T-helper 17 cell (primary cell): ENCODE results near the gene TMEM184A. TPM values are rescaled to one million over a fixed set of nuclear protein-coding genes. Genes with fewer than 3 reads are reported as not detected.

ENCODE experiments used
- ATAC-seq: fragments of 150-1000 bp; cut with Tn5 transposase; 2 replicates; pipeline ENCODE4 v1.10.0; 2021; ENCODE audit warnings: mild to moderate bottlenecking, moderate library complexity
- DNase-seq, 3 donors: peaks; one replicate each; pipeline versions ENCODE4 v3.0.0 to v3.0.0-alpha.2; 2020 to 2021
- H3K9me3 ChIP-seq: one replicate; pipeline ENCODE4 v1.7.0; 2013; ENCODE audit warnings: low read length, mild to moderate bottlenecking; ENCODE audit not compliant: control insufficient read depth, poor library complexity, severe bottlenecking
- H3K27ac Mint-ChIP-seq: one replicate; pipeline ENCODE4 v1.8.0; 2022; ENCODE audit warnings: mild to moderate bottlenecking, moderate library complexity, mixed read lengths
- H3K27me3 Mint-ChIP-seq: one replicate; pipeline ENCODE4 v1.8.0; 2022; ENCODE audit warnings: mixed read lengths
- H3K36me3 Mint-ChIP-seq: one replicate; pipeline ENCODE4 v1.8.0; 2022; ENCODE audit warnings: low read depth, mixed read lengths
- H3K4me1 Mint-ChIP-seq: one replicate; pipeline ENCODE4 v1.8.0; 2022; ENCODE audit warnings: mild to moderate bottlenecking, mixed read lengths
- H3K4me3 Mint-ChIP-seq: one replicate; pipeline ENCODE4 v1.8.0; 2022; ENCODE audit warnings: mild to moderate bottlenecking, moderate library complexity, mixed read lengths
- total RNA-seq, 4 donors: library from RNA in 2 of 4; stranded (reverse) in 2 of 4; gene quantifications; one replicate each; pipeline ENCODE4 v1.2.3 and lab custom pipeline; 2022 to 2026

Gene TMEM184A
- total RNA-seq, 2 donors from 2014 or later, result not detected

DNA sequence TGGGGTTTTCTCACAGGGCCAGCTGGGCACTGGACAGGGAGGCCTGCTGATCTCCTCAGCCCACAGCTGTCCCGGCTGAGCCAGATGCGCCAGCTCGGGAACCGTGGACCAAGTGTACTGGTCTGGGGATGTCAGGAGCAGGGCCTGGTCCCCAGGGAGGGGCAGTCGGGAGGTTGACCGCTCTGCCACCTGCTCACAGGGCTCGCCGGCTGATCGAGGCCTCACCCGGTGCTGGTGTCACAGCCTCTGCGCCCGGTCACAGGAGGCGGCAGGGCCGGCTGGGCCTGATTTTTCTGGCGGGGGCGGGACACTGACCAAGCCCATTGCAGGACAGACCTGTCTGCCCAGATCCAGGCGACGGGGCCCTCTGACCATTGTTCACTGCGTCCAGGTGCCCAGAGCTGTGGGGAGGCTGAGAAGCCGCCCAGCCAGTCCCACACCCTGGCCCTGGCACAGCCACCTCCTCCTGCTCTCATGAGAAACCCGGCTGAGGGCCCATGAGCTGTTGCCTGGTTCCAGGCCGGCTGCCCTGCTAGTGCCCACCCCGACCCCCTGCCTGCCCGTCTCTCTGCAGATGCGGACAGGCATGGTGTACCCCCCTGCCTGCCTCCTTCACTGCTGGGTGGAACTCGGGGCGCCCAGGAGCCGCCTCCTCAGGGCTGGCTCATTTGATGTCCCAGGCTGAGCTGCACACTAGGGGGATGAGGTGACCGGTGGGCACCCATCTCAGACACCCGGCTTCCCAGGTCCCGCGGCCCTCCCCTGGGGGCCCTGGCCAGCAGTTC is 3.0 kb upstream of the TMEM184A start:
- Mint-ChIP-seq H3K36me3 (no peaks in the 10 kb centered on the region), H3K27ac (no peak overlapping the region), H3K27me3 (peaks cover 7% of the 10 kb centered on the region), H3K4me1 (peaks cover 3% of the 10 kb centered on the region), H3K4me3 (no peak overlapping the region)
- ATAC-seq, result no peak
- no peak for DNase-seq
- no peaks in the 10 kb centered on the region for H3K9me3 ChIP-seq

DNA sequence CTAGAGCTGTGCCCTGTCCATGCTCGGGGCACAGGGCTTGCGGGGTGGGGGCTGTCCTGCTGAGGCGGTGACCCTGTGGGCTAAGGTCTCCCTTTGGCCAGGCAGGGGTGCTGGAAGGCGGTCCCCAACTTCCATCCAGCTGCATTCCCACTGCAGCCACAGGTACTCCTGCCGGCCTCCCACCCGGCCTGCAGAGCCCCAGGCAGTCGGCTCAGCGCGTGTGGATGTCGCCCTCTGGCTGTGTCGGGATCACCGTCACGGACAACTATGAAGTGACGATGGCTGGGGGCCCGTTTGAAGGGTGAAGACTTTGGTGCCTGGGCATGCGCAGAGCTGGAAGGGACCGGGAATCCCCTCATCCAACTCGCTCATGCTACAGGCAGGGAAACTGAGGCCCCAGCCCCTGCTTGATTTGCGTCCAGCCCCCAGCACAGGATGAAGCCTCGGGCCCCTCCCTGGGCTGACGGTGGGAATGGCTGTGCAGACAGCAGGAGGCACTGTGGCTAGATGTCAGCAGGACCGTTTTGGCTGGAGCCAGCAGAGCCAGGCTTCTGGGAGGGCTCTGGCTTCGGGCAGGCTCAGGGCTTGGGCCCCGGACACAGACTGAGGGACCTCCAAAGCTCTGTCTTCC is 2.3 kb upstream of the TMEM184A start:
- Mint-ChIP-seq H3K27ac (no peak overlapping the region), H3K27me3 (peaks cover 7% of the 10 kb centered on the region), H3K4me3 (no peak overlapping the region), H3K4me1 (peaks cover 3% of the 10 kb centered on the region), H3K36me3 (no peaks in the 10 kb centered on the region)
- no peak for ATAC-seq
- DNase-seq, result no peak
- H3K9me3 ChIP-seq, result no peaks in the 10 kb centered on the region

DNA sequence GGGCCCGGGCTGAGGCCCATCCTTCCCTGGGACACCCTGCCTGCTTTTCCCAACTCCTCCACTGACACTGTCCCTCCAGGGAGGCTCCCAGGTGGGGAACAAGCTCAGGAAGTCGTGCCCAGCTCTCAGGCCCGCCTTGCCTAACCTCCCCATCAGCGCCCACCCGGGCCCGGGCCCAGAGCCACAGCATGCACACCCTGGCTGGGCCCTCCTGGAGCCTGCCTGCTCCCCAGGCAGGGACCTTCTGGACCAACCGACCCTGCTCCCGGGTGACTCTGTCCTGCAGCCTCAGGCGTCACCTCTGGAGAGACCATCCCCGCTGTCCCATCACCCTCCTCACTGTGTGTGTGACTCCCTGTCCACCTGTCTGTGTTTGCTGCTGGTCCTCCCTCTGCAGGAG is 1.8 kb upstream of the TMEM184A start:
- H3K27ac Mint-ChIP-seq, result no peak overlapping the region
- DNase-seq, result no peak
- peaks cover 3% of the 10 kb centered on the region for H3K4me1 Mint-ChIP-seq
- no peak for ATAC-seq
- H3K9me3 ChIP-seq, result no peaks in the 10 kb centered on the region
- H3K36me3 Mint-ChIP-seq, result no peaks in the 10 kb centered on the region
- H3K27me3 Mint-ChIP-seq, result peaks cover 7% of the 10 kb centered on the region
- H3K4me3 Mint-ChIP-seq, result no peak overlapping the region

DNA sequence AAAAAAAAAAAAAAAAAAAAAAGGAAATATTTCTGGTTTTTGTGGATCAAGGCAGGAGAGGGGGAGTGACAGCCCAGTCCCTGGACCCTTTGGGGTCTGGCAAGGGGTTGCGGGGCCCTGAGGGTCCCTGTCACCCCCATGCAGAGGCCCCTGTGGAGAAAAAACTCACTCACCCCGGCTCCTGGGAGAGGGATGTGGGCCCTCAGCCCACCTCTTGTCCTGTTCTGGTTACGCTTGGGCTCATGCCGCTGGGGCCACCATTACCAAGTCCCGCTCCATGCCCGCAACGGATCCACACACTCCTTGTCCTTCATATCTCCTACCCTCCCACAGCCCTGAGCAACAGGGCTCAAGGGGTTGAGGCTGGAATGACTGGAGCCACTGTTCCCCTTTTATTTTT is 1.0 kb upstream of the TMEM184A start:
- Mint-ChIP-seq H3K4me3 (no peak overlapping the region), H3K4me1 (peaks cover under 1% of the 10 kb centered on the region), H3K36me3 (no peaks in the 10 kb centered on the region), H3K27me3 (peaks cover 3% of the 10 kb centered on the region), H3K27ac (no peak overlapping the region)
- DNase-seq (no peak), ATAC-seq (no peak)
- no peaks in the 10 kb centered on the region for H3K9me3 ChIP-seq

DNA sequence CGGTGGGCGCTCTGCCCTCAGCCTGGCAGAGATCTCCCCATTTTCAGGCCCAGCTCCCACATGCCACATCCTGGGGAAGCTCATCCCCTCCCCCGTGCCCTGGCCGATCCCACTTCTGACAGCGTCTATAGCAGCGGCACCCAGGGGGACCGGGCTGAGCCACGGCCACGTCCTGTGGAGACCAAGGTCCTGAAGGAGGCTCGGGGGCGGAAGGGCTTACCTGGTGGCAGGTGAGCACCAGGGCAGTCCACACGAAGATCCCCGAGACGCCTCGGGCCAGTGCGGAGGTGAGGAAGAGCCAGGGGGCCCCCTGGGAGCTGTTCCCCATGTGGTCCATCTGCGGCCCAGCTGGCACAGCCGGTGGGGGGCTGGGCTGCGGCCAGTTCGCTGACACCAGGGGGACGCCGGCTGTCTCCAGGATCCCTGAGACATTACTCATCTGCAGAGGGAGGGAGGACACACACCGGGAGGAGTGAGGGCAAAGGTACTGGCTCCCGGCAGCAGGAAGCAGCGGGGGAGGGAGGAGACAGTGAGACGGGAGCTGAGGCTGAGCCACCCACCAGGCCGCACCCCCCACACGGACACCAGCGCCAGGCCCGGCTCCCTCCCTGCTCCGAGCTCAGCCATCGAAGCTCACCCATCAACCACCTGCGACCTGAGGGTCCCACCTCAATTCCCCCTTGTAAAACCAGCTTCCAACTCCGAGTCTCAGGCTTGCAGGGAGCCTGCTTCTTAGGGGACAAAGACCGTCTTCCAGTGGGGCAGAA is 776 bp downstream of the TMEM184A start:
- ATAC-seq, result no peak
- Mint-ChIP-seq H3K27me3 (no peaks in the 10 kb centered on the region), H3K36me3 (no peaks in the 10 kb centered on the region), H3K4me1 (no peaks in the 10 kb centered on the region), H3K4me3 (no peak overlapping the region), H3K27ac (no peak overlapping the region)
- no peaks in the 10 kb centered on the region for H3K9me3 ChIP-seq
- DNase-seq, result no peak

DNA sequence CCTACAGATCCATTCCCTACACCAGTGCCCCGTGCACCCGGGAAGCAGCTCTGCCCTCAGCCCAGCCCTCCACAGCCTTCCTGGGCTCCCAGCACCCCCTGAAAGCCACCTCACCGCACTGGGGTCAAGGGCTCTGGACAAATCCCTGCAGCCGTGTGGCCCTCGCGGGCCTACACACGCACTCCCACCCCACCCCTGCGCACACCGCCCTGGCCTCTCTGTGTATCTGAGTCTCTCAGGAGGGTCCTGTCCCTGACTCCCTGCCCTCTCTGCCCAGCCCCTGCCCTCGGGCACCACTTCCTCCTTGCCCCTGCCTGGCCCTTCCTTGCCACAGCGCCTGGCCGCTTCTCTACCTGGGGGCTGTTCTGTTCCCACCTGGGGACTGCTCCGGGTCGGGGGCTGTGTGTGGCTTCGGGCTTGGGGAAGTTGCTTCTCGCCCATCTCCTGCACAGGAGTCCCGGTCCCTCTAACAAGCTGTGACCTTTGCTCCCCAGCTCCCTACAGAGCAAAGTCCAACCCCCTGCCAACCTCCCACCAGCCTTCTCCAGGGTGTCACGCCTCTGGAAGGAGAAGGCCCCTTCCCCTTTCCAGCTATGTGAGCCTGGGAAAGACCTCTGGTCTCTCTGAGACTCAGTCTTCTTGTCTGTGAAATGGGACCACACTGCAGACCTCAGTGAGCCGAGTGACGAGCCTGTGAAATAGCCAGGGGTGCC is 1.5 kb downstream of the TMEM184A start:
- no peaks in the 10 kb centered on the region for H3K27me3 Mint-ChIP-seq
- no peaks in the 10 kb centered on the region for H3K4me1 Mint-ChIP-seq
- no peaks in the 10 kb centered on the region for H3K36me3 Mint-ChIP-seq
- H3K27ac Mint-ChIP-seq, result no peak overlapping the region
- H3K4me3 Mint-ChIP-seq, result no peak overlapping the region
- ATAC-seq (no peak), DNase-seq (no peak)
- H3K9me3 ChIP-seq, result no peaks in the 10 kb centered on the region

DNA sequence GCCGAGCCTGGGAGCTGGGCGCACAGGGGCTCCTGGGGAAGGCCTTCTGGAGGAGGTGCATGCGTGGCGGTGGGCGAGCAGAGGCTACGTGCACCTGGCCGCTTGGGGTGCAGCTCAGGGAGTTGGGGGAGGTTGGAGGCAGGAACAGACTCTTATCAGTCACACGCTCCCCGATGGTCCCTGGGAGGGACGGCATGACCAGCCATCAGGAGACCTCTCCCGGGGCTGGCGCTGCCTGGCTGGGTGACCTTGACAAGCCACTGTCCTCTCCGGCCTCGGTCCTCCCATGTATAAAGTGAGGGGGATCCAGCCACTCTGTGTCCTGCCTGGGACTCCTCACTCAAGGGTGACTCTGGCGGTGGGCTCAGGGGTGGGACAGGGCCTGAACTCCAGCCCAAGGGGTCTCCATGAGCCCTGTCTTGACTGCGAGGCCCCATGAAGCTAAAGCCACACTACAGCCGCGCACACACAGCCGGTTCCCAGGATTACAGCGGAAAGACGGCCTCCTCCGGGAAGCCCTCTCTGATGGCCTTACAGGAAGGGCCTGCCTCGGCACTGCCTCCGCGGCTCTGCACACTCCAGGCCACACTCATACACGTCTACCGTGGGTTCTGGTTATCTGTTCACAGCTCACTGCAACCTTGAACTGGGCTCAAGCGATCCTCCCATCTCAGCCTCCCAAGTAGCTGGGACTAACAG is 2.3 kb downstream of the TMEM184A start:
- H3K36me3 Mint-ChIP-seq, result no peaks in the 10 kb centered on the region
- H3K4me1 Mint-ChIP-seq, result no peaks in the 10 kb centered on the region
- DNase-seq (no peak), ATAC-seq (no peak)
- no peak overlapping the region for H3K4me3 Mint-ChIP-seq
- no peaks in the 10 kb centered on the region for H3K27me3 Mint-ChIP-seq
- H3K27ac Mint-ChIP-seq, result no peak overlapping the region
- no peaks in the 10 kb centered on the region for H3K9me3 ChIP-seq

DNA sequence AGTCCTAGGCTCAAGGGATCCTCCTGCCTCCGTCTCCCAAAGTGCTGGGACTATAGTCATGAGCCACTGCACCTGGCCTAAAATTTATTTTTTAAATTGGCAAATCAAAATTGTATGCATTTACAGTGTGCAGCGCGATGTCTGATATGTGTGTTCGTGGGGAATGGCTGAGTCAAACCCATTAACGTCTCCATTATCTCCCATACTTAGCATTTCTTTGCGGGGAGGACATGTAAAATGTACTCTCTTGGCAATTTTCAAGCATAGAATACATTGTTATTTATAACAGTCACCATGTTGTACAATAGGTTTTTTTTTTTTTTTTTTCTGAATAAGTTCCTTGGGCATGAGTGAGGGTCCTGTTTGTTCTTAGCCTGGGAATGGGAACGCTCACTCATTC is 3.8 kb downstream of the TMEM184A start:
- no peaks in the 10 kb centered on the region for H3K9me3 ChIP-seq
- H3K4me3 Mint-ChIP-seq, result no peak overlapping the region
- ATAC-seq, result no peak
- no peak for DNase-seq
- peaks cover 3% of the 10 kb centered on the region for H3K4me1 Mint-ChIP-seq
- H3K36me3 Mint-ChIP-seq, result no peaks in the 10 kb centered on the region
- no peaks in the 10 kb centered on the region for H3K27me3 Mint-ChIP-seq
- no peak overlapping the region for H3K27ac Mint-ChIP-seq

DNA sequence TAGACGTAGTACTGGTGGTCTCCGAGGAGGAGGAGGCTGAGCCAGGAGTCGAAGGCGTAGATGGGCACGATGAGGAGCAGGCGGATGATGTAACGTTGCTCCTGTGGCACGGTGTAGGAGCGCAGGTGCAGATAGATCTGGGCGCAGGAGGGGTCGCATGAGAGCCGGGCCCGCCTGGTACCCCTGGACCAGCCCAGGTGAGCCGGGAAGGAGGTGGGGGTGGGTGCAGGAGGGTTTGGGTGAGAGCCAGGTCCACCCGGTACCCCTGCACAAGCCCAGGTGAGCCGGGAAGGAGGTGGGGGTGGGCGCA is 5.2 kb downstream of the TMEM184A start:
- Mint-ChIP-seq H3K4me3 (no peak overlapping the region), H3K36me3 (no peaks in the 10 kb centered on the region), H3K4me1 (peaks cover 3% of the 10 kb centered on the region), H3K27ac (no peak overlapping the region), H3K27me3 (no peaks in the 10 kb centered on the region)
- ATAC-seq (no peak), DNase-seq (no peak)
- no peaks in the 10 kb centered on the region for H3K9me3 ChIP-seq

DNA sequence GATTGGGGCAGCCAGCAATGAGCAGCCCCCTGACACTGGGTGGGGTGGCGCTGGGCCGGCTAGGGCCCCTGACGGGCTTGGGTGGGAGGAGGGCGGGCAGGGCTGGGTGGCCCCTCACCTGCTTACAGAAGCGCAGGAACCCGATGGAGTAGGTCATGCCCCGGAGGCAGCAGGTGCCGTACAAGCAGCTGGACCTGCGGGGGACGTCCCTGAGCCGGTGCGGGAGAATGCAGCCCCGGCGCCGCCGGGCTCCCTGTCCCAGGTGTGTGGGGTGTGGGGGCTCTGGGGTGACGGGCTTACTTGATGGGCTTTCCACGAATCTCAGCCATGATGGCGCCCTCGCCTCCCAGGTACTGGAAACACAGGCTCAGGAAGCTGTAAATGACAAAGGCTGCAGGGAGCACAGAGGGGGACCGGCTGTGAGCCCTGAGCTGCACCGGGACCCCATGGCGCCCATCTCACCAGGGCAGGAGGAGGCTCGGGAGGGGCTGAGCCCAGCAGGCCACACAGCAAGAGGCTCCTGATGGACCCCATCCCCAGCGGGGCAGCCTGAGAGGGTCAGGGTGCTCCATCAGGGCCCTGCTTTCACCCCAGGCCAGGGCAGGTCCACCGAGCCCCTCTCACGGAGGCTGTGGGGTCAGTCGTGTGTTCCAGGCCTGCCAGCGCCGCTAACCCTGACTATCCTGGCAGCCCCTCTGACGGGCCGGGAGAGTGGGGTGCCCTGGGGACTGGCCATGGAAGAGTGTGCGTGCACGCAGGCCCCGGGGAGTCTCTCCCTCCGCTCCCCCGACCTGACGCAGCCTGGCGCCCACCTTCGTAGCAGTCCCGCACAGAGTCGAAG is 5.8 kb downstream of the TMEM184A start:
- no peaks in the 10 kb centered on the region for H3K9me3 ChIP-seq

DNA sequence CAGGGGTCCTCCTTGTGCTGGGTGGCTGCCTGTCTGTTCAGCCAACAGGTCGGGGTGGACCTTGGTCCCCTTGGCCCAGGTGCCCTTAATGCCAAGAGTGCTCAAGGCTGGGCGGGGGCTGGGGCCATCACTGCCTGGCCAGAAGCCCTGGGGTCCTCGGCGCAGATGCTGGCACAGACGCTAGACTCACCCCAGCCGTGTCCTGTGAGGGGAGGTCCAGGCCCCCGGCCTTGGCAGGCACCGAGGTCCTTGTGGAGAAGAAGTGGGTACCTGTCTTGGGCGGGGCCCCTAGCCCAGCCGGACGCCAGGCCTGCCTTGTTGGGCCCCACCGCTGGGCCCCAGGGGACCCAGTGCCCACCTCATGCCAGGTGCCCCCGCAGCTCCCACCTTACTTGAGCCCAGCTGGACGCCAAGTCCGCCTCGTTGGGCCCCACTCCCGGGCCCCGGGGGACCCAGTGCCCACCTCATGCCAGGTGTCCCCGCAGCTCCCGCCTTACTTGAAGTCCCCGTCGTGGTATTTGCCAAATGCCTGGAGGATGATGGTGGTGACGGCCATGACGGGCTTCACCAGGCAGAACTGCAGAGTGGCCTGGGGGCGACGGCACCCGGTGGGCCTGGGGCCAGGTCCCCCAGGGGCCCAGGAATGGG is 6.5 kb downstream of the TMEM184A start:
- H3K9me3 ChIP-seq, result no peaks in the 10 kb centered on the region
- Mint-ChIP-seq H3K36me3 (no peaks in the 10 kb centered on the region), H3K4me1 (peaks cover 3% of the 10 kb centered on the region), H3K4me3 (no peak overlapping the region), H3K27me3 (no peaks in the 10 kb centered on the region), H3K27ac (no peak overlapping the region)
- ATAC-seq, result no peak
- no peak for DNase-seq

More for the DNA sequence above, 5.8 kb downstream of the TMEM184A start:
- peaks cover 3% of the 10 kb centered on the region for H3K4me1 Mint-ChIP-seq
- H3K27ac Mint-ChIP-seq, result no peak overlapping the region
- DNase-seq (no peak), ATAC-seq (no peak)
- no peaks in the 10 kb centered on the region for H3K27me3 Mint-ChIP-seq
- no peak overlapping the region for H3K4me3 Mint-ChIP-seq
- H3K36me3 Mint-ChIP-seq, result no peaks in the 10 kb centered on the region

DNA sequence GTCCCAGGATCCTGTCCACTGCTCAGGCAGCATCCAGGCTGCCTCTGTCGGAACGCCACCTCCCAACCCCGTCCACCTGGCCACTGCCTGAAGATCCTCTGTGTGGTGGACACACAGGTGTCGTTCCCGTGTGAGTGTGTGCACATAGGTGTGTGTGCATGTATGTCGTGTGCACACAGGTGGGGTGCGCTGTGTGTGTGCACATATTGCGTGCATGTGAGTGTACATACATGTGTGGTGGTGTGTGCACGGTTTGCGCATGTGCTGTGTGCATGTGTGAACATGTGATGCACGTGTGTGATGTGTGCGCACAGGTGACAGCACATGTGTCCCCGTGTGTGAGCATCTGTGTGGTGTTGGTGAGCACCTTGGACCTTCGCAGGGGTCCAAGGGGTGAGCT is 7.1 kb downstream of the TMEM184A start:
- no peaks in the 10 kb centered on the region for H3K9me3 ChIP-seq
- peaks cover 3% of the 10 kb centered on the region for H3K4me1 Mint-ChIP-seq
- no peak for DNase-seq
- ATAC-seq, result no peak
- H3K36me3 Mint-ChIP-seq, result no peaks in the 10 kb centered on the region
- H3K4me3 Mint-ChIP-seq, result no peak overlapping the region
- H3K27me3 Mint-ChIP-seq, result no peaks in the 10 kb centered on the region
- no peak overlapping the region for H3K27ac Mint-ChIP-seq
